ENCODE measurements around the gene GPR155. TPM values are rescaled to one million over a fixed set of nuclear protein-coding genes. Genes with fewer than 3 reads are reported as not detected.
"Not testable (repeated sequence)": the region's sequence is repeated elsewhere in the genome, so short reads cannot be mapped to it uniquely, and the experiment has no call there.

The GPR155 gene
- total and polyA plus RNA-seq, 7 donors: 1.0 to 9.7 (median 5.1) TPM

GRCh38 chr2:174492963-174493431, 6.2 kb upstream of the GPR155 start:
- WGBS, 3 donors: 78 to 84% (median 80%) methylated on average over 7 of the region's 7 CpGs
- Histone ChIP-seq H3K27ac (no peak overlapping the region), H3K4me3 (no peak overlapping the region), H3K9me3 (no peaks in the 10 kb centered on the region), H3K27me3 (ENCODE audit: insufficient read depth in 3 of 3, low read length in 2 of 3) (no peaks in the 10 kb centered on the region), H3K36me3 (ENCODE audit: insufficient read depth in 1 of 2, low read depth in 1 of 2) (no peaks in the 10 kb centered on the region), H3K4me1 (no peaks in the 10 kb centered on the region)
- no peak for TF ChIP-seq CTCF (IDR thresholded peaks at IDR 0.05)
- DNase-seq (no peak), ATAC-seq (no peak)
- intact Hi-C loops (cut with DNase I): no loop called here

- no peak for TF ChIP-seq CTCF (IDR thresholded peaks at IDR 0.05)
- DNase-seq: no peak
- intact Hi-C loops (cut with DNase I): no loop called here
- no peaks in the 10 kb centered on the region for H3K9me3 ChIP-seq
- H3K36me3 ChIP-seq (ENCODE audit: insufficient read depth in 1 of 2, low read depth in 1 of 2): no peaks in the 10 kb centered on the region
- H3K4me3 ChIP-seq: no peak overlapping the region
- H3K27ac ChIP-seq: no peak overlapping the region
- no peaks in the 10 kb centered on the region for H3K4me1 ChIP-seq
- ATAC-seq: no peak
- 84 to 96% (median 91%) methylated on average over 2 of the region's 2 CpGs for WGBS, 3 donors
- H3K27me3 ChIP-seq (ENCODE audit: insufficient read depth in 3 of 3, low read length in 2 of 3): no peaks in the 10 kb centered on the region
Observed at GRCh38 chr2:174491947-174492346, 5.1 kb upstream of the GPR155 start.

GRCh38 chr2:174490051-174490450, 3.2 kb upstream of the GPR155 start:
- ATAC-seq: no peak
- H3K4me3 ChIP-seq: no peak overlapping the region

GRCh38 chr2:174489520-174489919, 2.7 kb upstream of the GPR155 start:
- H3K27ac ChIP-seq: not testable (repeated sequence)

More at GRCh38 chr2:174490051-174490450, 3.2 kb upstream of the GPR155 start:
- Histone ChIP-seq H3K27ac (no peak overlapping the region), H3K9me3 (no peaks in the 10 kb centered on the region), H3K4me1 (no peaks in the 10 kb centered on the region), H3K36me3 (ENCODE audit: insufficient read depth in 1 of 2, low read depth in 1 of 2) (no peaks in the 10 kb centered on the region), H3K27me3 (ENCODE audit: insufficient read depth in 3 of 3, low read length in 2 of 3) (no peaks in the 10 kb centered on the region)
- intact Hi-C loops (cut with DNase I): no loop called here
- no peak for DNase-seq
- 82 to 83% (median 83%) methylated on average over 3 of the region's 3 CpGs for WGBS, 3 donors
- TF ChIP-seq CTCF (IDR thresholded peaks at IDR 0.05): no peak

GRCh38 chr2:174487820-174488162, 962 bp upstream of the GPR155 start:
- peak overlapping the region; percentile 74 for H3K4me3 ChIP-seq
- 96 to 98% (median 97%) methylated on average over 8 of the region's 8 CpGs for WGBS, 3 donors
- H3K27me3 ChIP-seq (ENCODE audit: insufficient read depth in 3 of 3, low read length in 2 of 3): no peaks in the 10 kb centered on the region
- intact Hi-C loops (cut with DNase I): no loop called here
- no peak for TF ChIP-seq CTCF (IDR thresholded peaks at IDR 0.05)
- H3K36me3 ChIP-seq (ENCODE audit: insufficient read depth in 1 of 2, low read depth in 1 of 2): no peaks in the 10 kb centered on the region
- H3K9me3 ChIP-seq: no peaks in the 10 kb centered on the region
- H3K27ac ChIP-seq: peak overlapping the region; percentile 84
- DNase-seq (no peak), ATAC-seq (no peak)
- H3K4me1 ChIP-seq: no peaks in the 10 kb centered on the region

More at GRCh38 chr2:174489520-174489919, 2.7 kb upstream of the GPR155 start:
- H3K36me3 ChIP-seq (ENCODE audit: insufficient read depth in 1 of 2, low read depth in 1 of 2); DNase-seq; H3K4me3 ChIP-seq; H3K9me3 ChIP-seq; intact Hi-C loops (cut with DNase I); H3K4me1 ChIP-seq; ATAC-seq; H3K27me3 ChIP-seq (ENCODE audit: insufficient read depth in 3 of 3, low read length in 2 of 3): not testable (repeated sequence)
- 94 to 98% (median 96%) methylated on average over 7 of the region's 10 CpGs for WGBS, 3 donors

Data from psoas muscle (tissue), 8 donors.